HL-60 (cell line): ENCODE results near the gene AFF1.

Experiments used
- CTCF ChIP-seq: IDR thresholded peaks from one replicate; pipeline ENCODE4 v1.5.1; 2011; ENCODE audit warnings: low read length, control low read depth, inconsistent platforms; ENCODE audit not compliant: insufficient read depth
- POLR2AphosphoS5 ChIP-seq: IDR thresholded peaks from 2 replicates; pipeline ENCODE4 v1.6.1; 2012; ENCODE audit warnings: low read depth
- SPI1 ChIP-seq: IDR thresholded peaks from 2 replicates; pipeline ENCODE4 v1.6.1; 2012; ENCODE audit warnings: low read depth, mild to moderate bottlenecking, borderline replicate concordance

- TF ChIP-seq CTCF (no peak), POLR2AphosphoS5 (no peak), SPI1 (no peak)
Observed at GRCh38 chr4:87029356-87029755, 94.5 kb downstream of the AFF1 start.
